ENCODE measurements around the gene CBARP. TPM values are rescaled to one million over a fixed set of nuclear protein-coding genes. Genes with fewer than 3 reads are reported as not detected.

CBARP gene
- total and polyA plus RNA-seq, 2 donors = 0.43 to 0.53 TPM

GRCh38 chr19:1223018-1223855, 14.6 kb downstream of the CBARP start:
- Histone ChIP-seq H3K27ac (ENCODE audit: low read depth) (no peak overlapping the region), H3K4me3 (ENCODE audit: low read depth, low read length) (no peak overlapping the region), H3K4me1 (ENCODE audit: insufficient read depth) (no peaks in the 10 kb centered on the region), H3K36me3 (ENCODE audit: insufficient read depth) (peaks cover 10% of the 10 kb centered on the region)
- no peak for DNase-seq (ENCODE audit: extremely low spot score)
- 73% methylated on average over 48 of the region's 48 CpGs for WGBS

DNA sequence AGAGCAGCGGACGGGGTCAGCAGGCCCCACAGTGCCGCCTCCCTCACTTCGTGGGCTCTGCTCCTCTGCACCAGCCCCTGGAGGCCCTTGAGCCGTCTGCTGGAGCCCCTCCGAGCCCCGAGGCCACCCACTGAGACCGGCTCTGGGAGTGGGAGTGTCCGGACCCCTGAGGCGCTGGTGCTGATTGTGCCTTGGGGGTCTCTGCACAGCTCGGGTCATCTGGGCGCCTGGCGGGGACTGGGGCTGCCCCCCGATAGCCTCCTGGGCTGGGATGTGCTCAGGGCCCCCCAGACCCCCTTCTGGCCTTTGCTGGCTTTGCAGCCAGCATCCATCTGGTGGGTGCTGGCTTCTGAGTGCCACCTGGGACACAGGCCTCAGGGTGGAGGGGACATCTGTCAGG, 15.4 kb downstream of the CBARP start:
- no peak overlapping the region for H3K27ac ChIP-seq (ENCODE audit: low read depth)

GRCh38 chr19:1221904-1222255, 15.9 kb downstream of the CBARP start:
- Histone ChIP-seq H3K4me1 (ENCODE audit: insufficient read depth) (no peaks in the 10 kb centered on the region), H3K27ac (ENCODE audit: low read depth) (no peak overlapping the region), H3K36me3 (ENCODE audit: insufficient read depth) (peaks cover 6% of the 10 kb centered on the region), H3K4me3 (ENCODE audit: low read depth, low read length) (no peak overlapping the region)
- 88% methylated on average over 22 of the region's 22 CpGs for WGBS
- no peak for DNase-seq (ENCODE audit: extremely low spot score)

More for the DNA sequence above, 15.4 kb downstream of the CBARP start:
- H3K4me1 ChIP-seq (ENCODE audit: insufficient read depth) = no peaks in the 10 kb centered on the region
- H3K4me3 ChIP-seq (ENCODE audit: low read depth, low read length) = no peak overlapping the region
- H3K36me3 ChIP-seq (ENCODE audit: insufficient read depth) = peaks cover 6% of the 10 kb centered on the region
- no peak for DNase-seq (ENCODE audit: extremely low spot score)
- WGBS = 84% methylated on average over 14 of the region's 14 CpGs

DNA sequence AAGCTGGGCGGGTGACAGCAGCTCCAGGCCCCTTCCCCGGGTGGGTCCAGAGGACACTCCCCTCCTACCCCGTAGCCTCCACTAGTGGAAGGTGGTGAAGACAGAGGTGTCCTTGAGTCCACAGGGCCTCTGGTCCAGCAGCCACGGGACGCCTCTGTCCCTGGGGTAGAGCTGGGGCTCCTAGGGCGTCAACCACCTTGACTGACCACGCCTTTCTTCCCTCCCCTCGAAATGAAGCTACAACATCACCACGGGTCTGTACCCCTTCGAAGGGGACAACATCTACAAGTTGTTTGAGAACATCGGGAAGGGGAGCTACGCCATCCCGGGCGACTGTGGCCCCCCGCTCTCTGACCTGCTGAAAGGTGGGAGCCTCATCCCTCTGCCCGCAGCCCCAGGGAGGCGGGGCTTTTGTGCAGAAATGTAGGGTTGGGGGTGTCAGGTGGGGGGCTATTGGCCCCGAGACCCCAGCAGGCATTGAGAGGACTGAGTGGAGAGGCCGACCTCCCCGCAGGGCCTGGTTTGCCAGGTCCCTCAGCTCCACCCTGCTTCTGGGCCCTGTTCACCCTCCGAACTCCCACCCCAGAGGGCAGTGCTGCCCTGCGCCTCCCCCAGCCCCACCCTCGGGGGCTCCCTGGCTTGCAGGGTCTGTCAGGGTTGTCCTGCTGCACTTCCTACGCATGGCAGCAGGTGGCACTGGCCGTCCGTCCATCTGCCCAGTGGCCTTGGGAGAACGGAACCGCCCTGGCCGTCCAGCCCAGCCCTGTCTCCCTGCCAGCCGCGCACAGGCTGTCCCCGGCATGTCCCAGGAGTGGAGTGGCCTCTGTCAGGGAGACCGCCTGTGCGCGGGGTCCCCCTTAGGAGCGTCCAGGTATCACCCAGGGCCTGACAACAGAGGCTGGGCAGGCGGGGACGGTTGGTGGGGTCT, 16.6 kb downstream of the CBARP start:
- H3K4me3 ChIP-seq (ENCODE audit: low read depth, low read length) = no peak overlapping the region
- H3K4me1 ChIP-seq (ENCODE audit: insufficient read depth) = no peaks in the 10 kb centered on the region
- H3K36me3 ChIP-seq (ENCODE audit: insufficient read depth) = peaks cover 3% of the 10 kb centered on the region
- H3K27ac ChIP-seq (ENCODE audit: low read depth) = no peak overlapping the region
- WGBS = 67% methylated on average over 38 of the region's 38 CpGs
- no peak for DNase-seq (ENCODE audit: extremely low spot score)

GRCh38 chr19:1220477-1220930, 17.3 kb downstream of the CBARP start:
- no peak for DNase-seq (ENCODE audit: extremely low spot score)
- Histone ChIP-seq H3K4me1 (ENCODE audit: insufficient read depth) (no peaks in the 10 kb centered on the region), H3K27ac (ENCODE audit: low read depth) (no peak overlapping the region), H3K4me3 (ENCODE audit: low read depth, low read length) (no peak overlapping the region), H3K36me3 (ENCODE audit: insufficient read depth) (peaks cover 3% of the 10 kb centered on the region)
- 86% methylated on average over 33 of the region's 33 CpGs for WGBS

- Histone ChIP-seq H3K4me1 (ENCODE audit: insufficient read depth) (no peaks in the 10 kb centered on the region), H3K36me3 (ENCODE audit: insufficient read depth) (peaks cover 3% of the 10 kb centered on the region), H3K27ac (ENCODE audit: low read depth) (no peak overlapping the region), H3K4me3 (ENCODE audit: low read depth, low read length) (no peak overlapping the region)
- WGBS = 92% methylated on average over 19 of the region's 19 CpGs
- DNase-seq (ENCODE audit: extremely low spot score) = no peak
These were observed 17.9 kb downstream of the CBARP start for GRCh38 chr19:1219786-1220476.

GRCh38 chr19:1218751-1219567, 18.8 kb downstream of the CBARP start:
- Histone ChIP-seq H3K4me1 (ENCODE audit: insufficient read depth) (peaks cover under 1% of the 10 kb centered on the region), H3K4me3 (ENCODE audit: low read depth, low read length) (no peak overlapping the region)
- WGBS = 90% methylated on average over 37 of the region's 37 CpGs

DNA sequence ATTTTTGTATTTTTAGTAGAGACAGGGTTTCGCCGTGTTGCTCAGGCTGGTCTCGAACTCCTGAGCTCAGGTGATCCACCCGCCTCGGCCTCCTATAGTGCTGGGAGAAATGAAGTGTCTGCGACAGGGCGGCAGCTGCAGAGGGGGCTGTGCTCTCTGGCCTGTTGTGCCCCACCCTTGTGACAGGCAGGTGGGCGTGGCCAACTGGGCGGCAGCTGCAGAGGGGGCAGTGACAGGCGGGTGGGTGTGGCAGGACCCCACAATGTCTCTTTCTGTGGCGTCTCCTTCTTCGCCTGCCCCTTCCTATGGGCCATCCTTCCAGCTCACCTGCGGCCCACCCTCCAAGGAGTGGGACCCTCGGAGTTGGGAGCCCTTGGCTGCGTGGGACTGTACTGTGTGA, 20.4 kb downstream of the CBARP start:
- H3K27ac ChIP-seq (ENCODE audit: low read depth) = no peak overlapping the region
- H3K4me1 ChIP-seq (ENCODE audit: insufficient read depth) = peaks cover 1% of the 10 kb centered on the region
- no peak for DNase-seq (ENCODE audit: extremely low spot score)
- no peak overlapping the region for H3K4me3 ChIP-seq (ENCODE audit: low read depth, low read length)
- peaks cover 3% of the 10 kb centered on the region for H3K36me3 ChIP-seq (ENCODE audit: insufficient read depth)
- WGBS = 81% methylated on average over 15 of the region's 15 CpGs

More at GRCh38 chr19:1218751-1219567, 18.8 kb downstream of the CBARP start:
- Histone ChIP-seq H3K36me3 (ENCODE audit: insufficient read depth) (peaks cover 3% of the 10 kb centered on the region), H3K27ac (ENCODE audit: low read depth) (no peak overlapping the region)
- no peak for DNase-seq (ENCODE audit: extremely low spot score)

DNA sequence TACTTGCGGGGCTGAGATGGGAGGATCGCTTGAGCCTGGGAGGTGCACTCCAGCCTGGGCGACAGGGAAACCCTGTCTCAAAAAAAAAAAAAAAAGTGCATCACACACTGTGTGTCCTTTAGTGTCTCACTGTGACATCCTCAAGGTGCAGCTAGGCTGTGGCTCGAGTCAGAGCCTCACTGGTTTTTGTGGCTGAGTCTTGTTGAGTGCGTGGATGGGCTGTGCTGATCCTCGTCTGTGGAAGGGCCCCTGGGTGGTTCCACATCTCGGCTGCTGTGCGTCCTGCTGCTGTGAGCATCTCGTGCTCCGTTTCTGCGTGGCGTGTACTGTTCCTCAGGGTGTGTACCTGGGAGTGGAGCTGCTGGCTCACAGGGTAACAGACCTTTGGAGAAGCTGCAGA, 21.0 kb downstream of the CBARP start:
- Histone ChIP-seq H3K4me1 (ENCODE audit: insufficient read depth) (peaks cover 1% of the 10 kb centered on the region), H3K36me3 (ENCODE audit: insufficient read depth) (peaks cover 3% of the 10 kb centered on the region), H3K27ac (ENCODE audit: low read depth) (no peak overlapping the region), H3K4me3 (ENCODE audit: low read depth, low read length) (no peak overlapping the region)
- DNase-seq (ENCODE audit: extremely low spot score) = no peak
- 85% methylated on average over 12 of the region's 12 CpGs for WGBS

GRCh38 chr19:1214862-1215731, 22.7 kb downstream of the CBARP start:
- peak overlapping the region; percentile 59 for H3K27ac ChIP-seq (ENCODE audit: low read depth)
- DNase-seq (ENCODE audit: extremely low spot score) = no peak
- 59% methylated on average over 26 of the region's 26 CpGs for WGBS
- H3K4me1 ChIP-seq (ENCODE audit: insufficient read depth) = peaks cover 1% of the 10 kb centered on the region
- no peaks in the 10 kb centered on the region for H3K36me3 ChIP-seq (ENCODE audit: insufficient read depth)
- H3K4me3 ChIP-seq (ENCODE audit: low read depth, low read length) = no peak overlapping the region

- 65% methylated on average over 21 of the region's 21 CpGs for WGBS
- H3K36me3 ChIP-seq (ENCODE audit: insufficient read depth) = no peaks in the 10 kb centered on the region
- H3K27ac ChIP-seq (ENCODE audit: low read depth) = peak overlapping the region; percentile 59
- H3K4me1 ChIP-seq (ENCODE audit: insufficient read depth) = peaks cover 3% of the 10 kb centered on the region
- no peak for DNase-seq (ENCODE audit: extremely low spot score)
- no peak overlapping the region for H3K4me3 ChIP-seq (ENCODE audit: low read depth, low read length)
These were observed 23.4 kb downstream of the CBARP start for GRCh38 chr19:1214299-1214861.

Measured in urinary bladder (tissue), 4 donors.